OCI-LY7 (cell line): ENCODE measurements around the gene TSHZ2. TPM values are rescaled to one million over a fixed set of nuclear protein-coding genes. Genes with fewer than 3 reads are reported as not detected.

Source experiments
- BruUV-seq: library from RNA; stranded (reverse); fragments of 400-500 nt; replicated peaks from 2 replicates; lab custom pipeline; 2021; lab: Mats Ljungman, UMichigan
- CTCF ChIA-PET: fragments of 300-600 bp; sonication (Branson Sonifier 250); formaldehyde crosslinking; loops from one replicate; lab custom pipeline; 2022; ENCODE audit warnings: antibody characterized with exemption; ENCODE audit not compliant: unreplicated experiment; lab: Charles Lee
- POLR2A ChIA-PET: fragments of 300-600 bp; sonication (Branson Sonifier 250); formaldehyde crosslinking; loops from one replicate; lab custom pipeline; 2022; ENCODE audit warnings: antibody characterized with exemption; lab: Charles Lee
- DNase-seq: peaks from one replicate; pipeline ENCODE4 v3.0.0-alpha.2; 2015; ENCODE audit warnings: low spot score
- H2AFZ ChIP-seq: fragments of 200-600 bp; sonication (generic), shearing (Covaris generic); 2 replicates; pipeline ENCODE4 v1.6.1; 2014; ENCODE audit warnings: mild to moderate bottlenecking, antibody characterized with exemption, low read length, moderate library complexity
- H3K27ac ChIP-seq: fragments of 200-600 bp; sonication (generic); 2 replicates; pipeline ENCODE4 v1.5.1; 2014; ENCODE audit warnings: mixed run types, low read depth, mild to moderate bottlenecking, moderate library complexity, low read length, inconsistent platforms; ENCODE audit not compliant: poor library complexity, severe bottlenecking
- H3K36me3 ChIP-seq: fragments of 200-600 bp; sonication (generic); 2 replicates; pipeline ENCODE4 v1.6.1; 2014; ENCODE audit warnings: mild to moderate bottlenecking, antibody characterized with exemption, low read length, moderate library complexity, mixed read lengths; ENCODE audit not compliant: insufficient read depth
- H3K4me1 ChIP-seq: fragments of 200-600 bp; sonication (generic); 2 replicates; pipeline ENCODE4 v1.5.1; 2014; ENCODE audit warnings: mild to moderate bottlenecking, low read length; ENCODE audit not compliant: insufficient read depth, poor library complexity, severe bottlenecking
- H3K4me2 ChIP-seq: fragments of 200-600 bp; sonication (generic); 2 replicates; pipeline ENCODE4 v1.6.1; 2014; ENCODE audit warnings: mild to moderate bottlenecking, low read length
- H3K4me3 ChIP-seq: fragments of 200-600 bp; sonication (generic); 2 replicates; pipeline ENCODE4 v1.5.1; 2014; ENCODE audit warnings: mild to moderate bottlenecking, low read depth, low read length; ENCODE audit not compliant: poor library complexity, severe bottlenecking
- H3K79me2 ChIP-seq: fragments of 200-600 bp; sonication (generic); 2 replicates; pipeline ENCODE4 v1.6.1; 2016; ENCODE audit warnings: low read depth, mild to moderate bottlenecking, low read length, moderate library complexity, mixed read lengths; ENCODE audit not compliant: insufficient read depth
- H3K9me2 ChIP-seq: fragments of 200-600 bp; sonication (generic); 2 replicates; pipeline ENCODE4 v1.6.1; 2016; ENCODE audit warnings: mild to moderate bottlenecking, low read length, mixed read lengths; ENCODE audit not compliant: insufficient read depth
- H3K9me3 ChIP-seq: fragments of 200-600 bp; sonication (generic); 2 replicates; pipeline ENCODE4 v1.6.1; 2014; ENCODE audit warnings: mild to moderate bottlenecking, mixed run types, low read length, mixed read lengths
- H4K20me1 ChIP-seq: fragments of 200-600 bp; sonication (generic); 2 replicates; pipeline ENCODE4 v1.6.1; 2014; ENCODE audit warnings: mild to moderate bottlenecking, antibody characterized with exemption, low read length, moderate library complexity, mixed read lengths; ENCODE audit not compliant: insufficient read depth
- CTCF ChIP-seq: fragments of 200-600 bp; sonication (generic); conservative IDR thresholded peaks from 2 replicates; pipeline ENCODE4 v1.5.1; 2014; ENCODE audit warnings: mild to moderate bottlenecking, antibody characterized with exemption, low read length, moderate library complexity, mixed read lengths
- EZH2phosphoT487 ChIP-seq: fragments of 200-600 bp; sonication (generic); IDR thresholded peaks from 2 replicates; pipeline ENCODE4 v1.6.1; 2018; ENCODE audit warnings: low read depth, borderline replicate concordance, mild to moderate bottlenecking, mixed run types, antibody characterized with exemption, low read length, moderate library complexity, mixed read lengths
- intact Hi-C: fragments of 100-400 bp; cut with micrococcal nuclease; formaldehyde crosslinking; loops from one replicate; pipeline ENCODE4 v1.10.0; 2022; ENCODE audit not compliant: unreplicated experiment
- total RNA-seq, 2 experiments: library from RNA; depleted of rRNA in 1 of 2; stranded (reverse); fragments of >200 nt in 1 of 2; shearing (Covaris generic) in 1 of 2; gene quantifications; 2 replicates each; pipeline ENCODE4 v1.2.3, GENCODE V29; 2014 to 2022

TSHZ2 gene
- total RNA-seq, 2 experiments from 2014 or later = not detected

DNA sequence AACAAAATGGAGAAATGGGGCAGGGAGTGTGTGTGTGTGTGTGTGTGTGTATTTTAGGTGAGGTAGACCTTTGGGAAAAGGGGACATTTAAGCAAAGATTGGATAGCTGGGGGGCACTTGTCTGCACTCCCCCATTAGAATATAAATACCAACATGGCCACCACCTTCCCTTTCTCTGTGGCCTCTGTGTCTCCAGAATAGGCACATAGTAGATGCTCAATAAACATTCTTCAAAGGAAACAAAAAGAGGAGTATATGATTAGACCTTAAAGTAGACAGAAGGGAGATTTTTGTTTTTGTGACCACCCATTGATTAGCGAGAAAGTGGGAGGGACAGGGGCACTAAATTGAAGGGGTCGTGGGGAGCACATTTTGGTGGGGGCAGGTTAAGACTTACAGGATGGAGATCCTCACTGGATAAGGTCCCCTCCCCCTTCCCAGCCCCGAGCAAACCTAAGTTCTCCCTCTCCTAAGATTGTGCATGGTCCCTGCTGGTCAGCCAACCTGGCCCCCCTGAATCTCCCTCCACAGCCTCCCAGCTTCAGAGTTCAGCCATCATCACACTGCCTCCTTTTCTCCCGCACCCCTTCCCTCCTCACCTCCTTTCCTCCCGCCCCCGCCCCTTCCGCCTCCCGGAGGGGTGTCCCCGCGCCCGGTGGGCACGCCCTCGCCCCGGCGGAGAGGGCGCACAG is 514 bp upstream of the TSHZ2 start:
- Histone ChIP-seq H4K20me1 (no peaks in the 10 kb centered on the region), H3K4me2 (no peak overlapping the region), H3K9me3 (no peaks in the 10 kb centered on the region), H2AFZ (no peak overlapping the region), H3K36me3 (no peaks in the 10 kb centered on the region), H3K79me2 (no peaks in the 10 kb centered on the region), H3K4me1 (peaks cover 9% of the 10 kb centered on the region), H3K9me2 (no peaks in the 10 kb centered on the region), H3K4me3 (no peak overlapping the region), H3K27ac (no peak overlapping the region)
- TF ChIP-seq CTCF (no peak), EZH2phosphoT487 (no peak)
- no TSS peak for BruUV-seq
- intact Hi-C loops = no loop called here
- DNase-seq = no peak
- CTCF ChIA-PET = interaction anchor here (0.6 kb wide), 1 partner anchor 219 kb away, joined by 3 read pairs; no protein-coding TSS in a partner anchor
- POLR2A ChIA-PET = no interaction called here

DNA sequence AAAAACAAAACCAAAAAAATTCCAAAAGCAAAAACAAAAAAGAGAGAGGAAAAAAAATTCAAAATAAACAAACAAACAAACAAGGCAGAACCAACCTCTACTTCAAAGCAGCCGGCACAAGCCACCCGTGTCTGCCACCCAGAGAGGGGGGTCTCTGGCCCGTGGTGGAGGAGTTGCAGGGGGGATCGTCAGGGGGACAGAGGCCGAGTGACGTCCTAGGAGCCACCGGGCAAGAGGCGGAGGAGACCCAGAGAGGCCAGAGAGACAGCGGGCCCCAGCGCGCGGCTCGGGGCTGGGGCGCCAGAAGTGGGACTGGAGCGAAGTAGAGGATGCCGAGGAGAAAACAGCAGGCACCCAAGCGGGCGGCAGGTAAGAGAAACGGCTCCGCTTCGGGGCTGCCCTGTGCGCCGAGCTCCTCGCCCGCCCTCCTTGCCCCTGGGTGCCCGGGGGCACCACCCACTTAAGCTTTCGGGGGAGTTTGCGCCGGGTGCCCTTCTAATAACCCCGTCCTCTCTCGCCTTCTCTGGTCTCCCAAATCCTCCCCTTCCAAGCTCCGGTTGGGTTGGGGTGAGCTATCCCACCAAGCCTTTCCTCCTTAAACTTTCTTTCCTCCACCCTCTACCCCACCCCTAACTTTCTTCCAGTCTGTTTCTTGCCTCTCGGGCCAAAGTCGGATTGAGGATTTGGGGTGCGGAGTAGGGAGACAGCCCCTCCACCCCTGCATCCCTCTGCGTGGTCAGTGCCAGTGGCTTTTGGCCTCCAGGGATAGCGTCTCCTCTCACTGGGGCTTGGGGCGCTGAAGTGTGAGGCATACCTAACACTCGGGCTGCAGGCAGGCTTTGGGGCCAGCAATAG is 1.0 kb downstream of the TSHZ2 start:
- DNase-seq = no peak
- intact Hi-C loops = no loop called here

More for the DNA sequence above, 1.0 kb downstream of the TSHZ2 start:
- ChIA-PET POLR2A (interaction anchor here (0.6 to 0.7 kb wide), 2 partner anchors 21 to 1108 kb away, joined by 3 read pairs; no protein-coding TSS in a partner anchor), CTCF (no interaction called here)
- Histone ChIP-seq H4K20me1 (no peaks in the 10 kb centered on the region), H3K4me3 (no peak overlapping the region), H3K9me2 (no peaks in the 10 kb centered on the region), H3K79me2 (no peaks in the 10 kb centered on the region), H3K4me1 (peaks cover 9% of the 10 kb centered on the region), H3K36me3 (no peaks in the 10 kb centered on the region), H3K9me3 (no peaks in the 10 kb centered on the region), H3K27ac (no peak overlapping the region), H3K4me2 (no peak overlapping the region; the same call in 1 of the 2 replicates), H2AFZ (no peak overlapping the region)
- no peak for TF ChIP-seq CTCF
- TF ChIP-seq EZH2phosphoT487 = no peak
- BruUV-seq = no TSS peak
